GM13976 (cell line): ENCODE measurements around the gene PRKACA.

Experiments
- DNase-seq: peaks from one replicate; pipeline ENCODE4 v3.0.0; 2012; ENCODE audit warnings: low spot score
- in situ Hi-C: fragments of 300-500 bp; cut with MboI; formaldehyde crosslinking; loops from one replicate; pipeline ENCODE4 v1.12.0; 2022; ENCODE audit warnings: low sequenced_read_pairs, mixed read lengths, inconsistent platforms; ENCODE audit not compliant: unreplicated experiment
- TF ChIP-seq, protein P1 (sequence below): IDR thresholded peaks from 2 replicates; pipeline ENCODE4 v1.5.1; 2012; ENCODE audit warnings: borderline replicate concordance, mild to moderate bottlenecking; ENCODE audit not compliant: insufficient read depth; ENCODE audit errors: extremely low read depth, missing control alignments, control extremely low read depth

The PRKACA gene

GRCh38 chr19:14096272-14096992 lies 21.1 kb downstream of the PRKACA start:
- TF ChIP-seq, protein P1, sequence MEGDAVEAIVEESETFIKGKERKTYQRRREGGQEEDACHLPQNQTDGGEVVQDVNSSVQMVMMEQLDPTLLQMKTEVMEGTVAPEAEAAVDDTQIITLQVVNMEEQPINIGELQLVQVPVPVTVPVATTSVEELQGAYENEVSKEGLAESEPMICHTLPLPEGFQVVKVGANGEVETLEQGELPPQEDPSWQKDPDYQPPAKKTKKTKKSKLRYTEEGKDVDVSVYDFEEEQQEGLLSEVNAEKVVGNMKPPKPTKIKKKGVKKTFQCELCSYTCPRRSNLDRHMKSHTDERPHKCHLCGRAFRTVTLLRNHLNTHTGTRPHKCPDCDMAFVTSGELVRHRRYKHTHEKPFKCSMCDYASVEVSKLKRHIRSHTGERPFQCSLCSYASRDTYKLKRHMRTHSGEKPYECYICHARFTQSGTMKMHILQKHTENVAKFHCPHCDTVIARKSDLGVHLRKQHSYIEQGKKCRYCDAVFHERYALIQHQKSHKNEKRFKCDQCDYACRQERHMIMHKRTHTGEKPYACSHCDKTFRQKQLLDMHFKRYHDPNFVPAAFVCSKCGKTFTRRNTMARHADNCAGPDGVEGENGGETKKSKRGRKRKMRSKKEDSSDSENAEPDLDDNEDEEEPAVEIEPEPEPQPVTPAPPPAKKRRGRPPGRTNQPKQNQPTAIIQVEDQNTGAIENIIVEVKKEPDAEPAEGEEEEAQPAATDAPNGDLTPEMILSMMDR, result no peak
- in situ Hi-C loops, result no loop called here
- no peak for DNase-seq

- no peak for DNase-seq
- in situ Hi-C loops, result no loop called here
- TF ChIP-seq, protein P1, result no peak
These were observed 22.7 kb downstream of the PRKACA start for GRCh38 chr19:14094854-14095253.

- DNase-seq, result no peak
- in situ Hi-C loops, result no loop called here
- TF ChIP-seq, protein P1, result no peak
These were observed 24.3 kb downstream of the PRKACA start for GRCh38 chr19:14093117-14093823.

DNA sequence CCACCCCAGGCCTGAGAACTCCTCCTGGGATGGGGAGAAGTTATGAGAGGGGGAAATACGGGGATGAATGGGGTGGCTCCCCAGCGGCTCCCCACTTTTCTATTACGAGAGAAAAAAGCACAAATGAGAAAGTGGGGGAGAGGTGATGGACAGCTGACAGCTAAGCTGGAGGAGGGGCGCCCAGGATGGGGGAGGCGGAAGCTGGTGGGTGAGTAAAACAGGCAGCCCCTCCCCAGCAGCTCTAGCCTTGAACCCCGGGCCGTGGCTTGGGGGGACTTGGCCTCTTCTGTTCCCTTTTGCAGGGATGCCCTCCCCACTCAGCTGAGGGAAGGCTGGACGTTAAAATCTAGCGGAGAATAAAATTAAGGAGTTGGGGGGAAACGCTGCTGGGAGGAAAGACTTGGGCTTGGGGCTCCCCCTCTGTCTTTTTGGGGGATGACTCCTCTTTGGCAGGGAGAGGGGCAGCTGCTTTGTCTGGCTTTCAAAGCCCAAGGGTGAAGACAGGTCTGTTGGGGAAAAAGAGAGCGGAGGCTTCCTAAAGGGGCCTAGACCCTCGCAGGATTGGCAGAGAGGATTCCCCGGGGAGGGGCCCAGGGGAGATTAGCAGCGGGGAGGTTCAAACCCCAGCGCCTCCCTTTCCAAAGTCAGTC lies 25.6 kb downstream of the PRKACA start:
- DNase-seq, result peak; percentile 79
- in situ Hi-C loops, result no loop called here
- TF ChIP-seq, protein P1, result no peak

DNA sequence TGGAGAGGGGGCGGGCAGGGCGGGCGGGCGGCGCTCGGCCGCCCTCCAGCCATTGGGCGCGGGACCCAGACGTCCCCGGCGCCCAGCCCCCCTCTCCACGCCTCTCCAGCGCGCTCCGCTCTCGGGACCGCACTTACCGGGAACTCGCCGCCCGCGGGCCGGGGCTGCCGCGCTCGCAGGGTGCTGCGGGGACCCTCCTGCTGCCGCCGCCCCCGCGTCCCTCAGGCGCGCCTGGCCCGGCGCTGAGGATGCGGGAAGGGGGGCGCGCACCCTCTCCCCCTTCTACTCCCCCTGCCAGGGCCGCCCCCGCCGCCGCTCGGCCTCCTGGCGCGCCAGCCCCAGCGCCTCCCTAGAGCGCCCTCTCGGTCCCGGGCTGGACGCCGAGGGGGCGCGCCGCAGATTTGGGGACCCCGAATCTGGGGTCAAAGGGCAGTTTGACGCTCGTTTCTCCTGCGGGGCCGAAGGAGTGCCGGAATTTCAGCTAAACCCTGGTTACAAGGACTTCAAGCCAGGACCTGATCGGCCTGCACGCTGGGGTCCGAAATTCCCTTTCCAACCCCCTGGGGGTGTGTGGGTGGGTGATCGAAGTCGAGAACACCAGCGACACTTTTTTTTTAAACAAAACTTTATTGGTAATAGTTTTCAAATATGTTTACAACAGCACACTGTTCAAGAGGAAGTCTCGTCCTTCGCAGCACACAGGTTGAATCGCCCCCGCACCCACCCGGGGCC lies 26.3 kb downstream of the PRKACA start:
- TF ChIP-seq, protein P1, result peak; percentile 22
- in situ Hi-C loops, result no loop called here
- peak; percentile 94 for DNase-seq

DNA sequence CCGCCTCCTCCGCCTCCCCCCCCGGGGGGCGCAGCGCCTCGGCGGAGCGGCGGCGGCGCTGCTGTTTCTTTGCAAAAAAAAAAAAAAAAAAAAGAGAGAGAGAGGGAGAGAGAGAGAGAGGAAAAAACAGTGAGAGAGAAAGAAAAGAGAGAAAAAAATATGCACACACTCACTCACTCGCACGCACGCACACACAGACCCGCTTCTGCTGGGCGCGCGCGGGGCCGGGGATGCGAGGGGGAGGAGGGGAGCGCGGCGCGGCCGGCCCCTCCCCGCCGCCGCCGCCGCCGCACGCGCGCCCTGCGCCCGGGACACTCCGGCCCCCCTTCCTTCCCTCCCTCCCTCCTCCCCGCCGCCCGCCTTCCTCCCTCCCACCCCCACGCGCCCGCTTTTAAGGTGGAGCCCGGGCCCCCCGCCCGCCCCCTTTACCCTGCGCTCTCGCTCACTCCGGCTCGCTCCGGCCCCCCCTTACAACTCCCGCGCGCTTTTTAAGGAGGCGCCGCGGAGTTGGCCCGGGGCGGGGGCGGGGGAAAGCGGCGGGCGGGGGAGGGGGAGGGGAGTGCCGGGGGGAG lies 27.0 kb downstream of the PRKACA start, which contains the start of gene SAMD1:
Gene SAMD1, minus strand, starts transcription at position 243 of the 572 bp plus-strand sequence.
- DNase-seq, result peak; percentile 91
- in situ Hi-C loops, result no loop called here
- TF ChIP-seq, protein P1, result no peak
